ENCODE measurements around the gene ABHD17C. TPM values are rescaled to one million over a fixed set of nuclear protein-coding genes. Genes with fewer than 3 reads are reported as not detected.

The ABHD17C gene
- total RNA-seq, 1 experiment from 2014 or later, result 10.3 TPM

GRCh38 chr15:80736560-80736959 is 41.5 kb downstream of the ABHD17C start:
- intact Hi-C loops (cut with micrococcal nuclease), result no loop called here
- BruUV-seq (replicated peaks), result no TSS peak

GRCh38 chr15:80739919-80740318 is 44.8 kb downstream of the ABHD17C start:
- no TSS peak for BruUV-seq (replicated peaks)
- intact Hi-C loops (cut with micrococcal nuclease), result loop anchor here (10.0 kb wide), 1 partner anchor 155 kb away; no protein-coding TSS in a partner anchor
- POLR2A ChIA-PET (ENCODE audit: unreplicated experiment), result no interaction called here
- H3K9me3 ChIP-seq (ENCODE audit: low read length), result no peaks in the 10 kb centered on the region
- 0 out of 2 replicates have a peak, but pooled peaks cover 2% of the 10 kb centered on the region for H3K36me3 ChIP-seq (ENCODE audit: low read depth, low read length)
- no peak for TF ChIP-seq EZH2phosphoT487 (IDR thresholded peaks at IDR 0.05; ENCODE audit: borderline replicate concordance, low read length)
- TF ChIP-seq EZH2 (IDR thresholded peaks at IDR 0.05; ENCODE audit: low read length, unreplicated experiment), result no peak
- TF ChIP-seq CTCF (conservative IDR thresholded peaks at IDR 0.05; ENCODE audit: low read depth, low read length), result no peak
- H3F3A ChIP-seq (ENCODE audit: low read length, unreplicated experiment), result no peaks in the 10 kb centered on the region
- H3K79me2 ChIP-seq (ENCODE audit: low read length), result peaks cover 72% of the 10 kb centered on the region
- DNase-seq (no peak), ATAC-seq (no peak)
- no peaks in the 10 kb centered on the region for H3K9me2 ChIP-seq (replicated peaks; ENCODE audit: low read length)
- H3K27ac ChIP-seq (ENCODE audit: low read length), result no peak overlapping the region
- H3K9ac ChIP-seq (ENCODE audit: low read length), result no peak overlapping the region
- H3K4me3 ChIP-seq (ENCODE audit: low read length), result no peak overlapping the region
- H3K4me1 ChIP-seq (ENCODE audit: insufficient read depth, low read length), result peaks cover 27% of the 10 kb centered on the region
- H3K27me3 ChIP-seq (ENCODE audit: low read length), result no peaks in the 10 kb centered on the region
- H3K4me2 ChIP-seq (ENCODE audit: low read length), result no peak overlapping the region
- no peaks in the 10 kb centered on the region for H4K20me1 ChIP-seq (ENCODE audit: low read length)
- CTCF ChIA-PET, result no interaction called here
- no peak overlapping the region for H2AFZ ChIP-seq (ENCODE audit: low read length)

More at GRCh38 chr15:80736560-80736959, 41.5 kb downstream of the ABHD17C start:
- ATAC-seq (no peak), DNase-seq (no peak)
- no peaks in the 10 kb centered on the region for H3F3A ChIP-seq (ENCODE audit: low read length, unreplicated experiment)
- H3K4me3 ChIP-seq (ENCODE audit: low read length), result no peak overlapping the region
- no peak overlapping the region for H3K27ac ChIP-seq (ENCODE audit: low read length)
- no peaks in the 10 kb centered on the region for H3K27me3 ChIP-seq (ENCODE audit: low read length)
- no peaks in the 10 kb centered on the region for H3K9me3 ChIP-seq (ENCODE audit: low read length)
- no peak overlapping the region for H2AFZ ChIP-seq (ENCODE audit: low read length)
- ChIA-PET CTCF (no interaction called here), POLR2A (ENCODE audit: unreplicated experiment) (no interaction called here)
- peaks cover 68% of the 10 kb centered on the region for H3K79me2 ChIP-seq (ENCODE audit: low read length)
- no peak overlapping the region for H3K9ac ChIP-seq (ENCODE audit: low read length)
- TF ChIP-seq EZH2phosphoT487 (IDR thresholded peaks at IDR 0.05; ENCODE audit: borderline replicate concordance, low read length), result no peak
- TF ChIP-seq EZH2 (IDR thresholded peaks at IDR 0.05; ENCODE audit: low read length, unreplicated experiment), result no peak
- no peak for TF ChIP-seq CTCF (conservative IDR thresholded peaks at IDR 0.05; ENCODE audit: low read depth, low read length)
- H4K20me1 ChIP-seq (ENCODE audit: low read length), result no peaks in the 10 kb centered on the region
- no peak overlapping the region for H3K4me2 ChIP-seq (ENCODE audit: low read length)
- H3K9me2 ChIP-seq (replicated peaks; ENCODE audit: low read length), result no peaks in the 10 kb centered on the region
- H3K36me3 ChIP-seq (ENCODE audit: low read depth, low read length), result 0 out of 2 replicates have a peak, but pooled peaks cover 2% of the 10 kb centered on the region
- no peaks in the 10 kb centered on the region for H3K4me1 ChIP-seq (ENCODE audit: insufficient read depth, low read length)

GRCh38 chr15:80742081-80742480 is 47.0 kb downstream of the ABHD17C start:
- TF ChIP-seq EZH2phosphoT487 (IDR thresholded peaks at IDR 0.05; ENCODE audit: borderline replicate concordance, low read length) (no peak), EZH2 (IDR thresholded peaks at IDR 0.05; ENCODE audit: low read length, unreplicated experiment) (no peak), CTCF (conservative IDR thresholded peaks at IDR 0.05; ENCODE audit: low read depth, low read length) (no peak)
- no peaks in the 10 kb centered on the region for H3K27me3 ChIP-seq (ENCODE audit: low read length)
- no peak overlapping the region for H2AFZ ChIP-seq (ENCODE audit: low read length)
- no peak overlapping the region for H3K4me2 ChIP-seq (ENCODE audit: low read length)
- no peak overlapping the region; the same call in 1 of the 2 replicates for H3K9ac ChIP-seq (ENCODE audit: low read length)
- H4K20me1 ChIP-seq (ENCODE audit: low read length), result no peaks in the 10 kb centered on the region
- H3F3A ChIP-seq (ENCODE audit: low read length, unreplicated experiment), result no peaks in the 10 kb centered on the region
- H3K9me3 ChIP-seq (ENCODE audit: low read length), result no peaks in the 10 kb centered on the region
- no peak for DNase-seq
- BruUV-seq (replicated peaks), result no TSS peak
- CTCF ChIA-PET, result interaction anchor here (0.6 kb wide), 1 partner anchor 153 kb away, joined by 5 read pairs; no protein-coding TSS in a partner anchor
- H3K79me2 ChIP-seq (ENCODE audit: low read length), result peaks cover 78% of the 10 kb centered on the region
- peak overlapping the region; percentile 91 for H3K27ac ChIP-seq (ENCODE audit: low read length)
- no peaks in the 10 kb centered on the region for H3K9me2 ChIP-seq (replicated peaks; ENCODE audit: low read length)
- intact Hi-C loops (cut with micrococcal nuclease), result loop anchor here (10.0 kb wide), 1 partner anchor 157 kb away; no protein-coding TSS in a partner anchor
- no peak overlapping the region for H3K4me3 ChIP-seq (ENCODE audit: low read length)
- no peak for ATAC-seq
- no peaks in the 10 kb centered on the region for H3K36me3 ChIP-seq (ENCODE audit: low read depth, low read length)
- H3K4me1 ChIP-seq (ENCODE audit: insufficient read depth, low read length), result peaks cover 38% of the 10 kb centered on the region
- POLR2A ChIA-PET (ENCODE audit: unreplicated experiment), result no interaction called here

All from PC-3 (cell line).